ENCODE data around the gene CFAP20. TPM values are rescaled to one million over a fixed set of nuclear protein-coding genes. Genes with fewer than 3 reads are reported as not detected.

The CFAP20 gene
- total RNA-seq, 6 donors from 2014 or later, result 12.6 to 43.3 (median 26.4) TPM

GRCh38 chr16:58109881-58110280 lies 19.3 kb downstream of the CFAP20 start:
- H3K4me3 ChIP-seq, result no peak overlapping the region
- TF ChIP-seq POLR2AphosphoS5 (IDR thresholded peaks at IDR 0.05), result no peak
- no peaks in the 10 kb centered on the region for H3K27me3 ChIP-seq
- peaks cover under 1 to 7% (median 4%) of the 10 kb centered on the region in 4 donors for H3K4me1 ChIP-seq
- peaks cover 8 to 30% (median 14%) of the 10 kb centered on the region in 4 donors for H3K36me3 ChIP-seq
- WGBS, 2 donors, result 80% methylated on average over 2 of the region's 2 CpGs; no CpG with 5 or more reads in 1 of the 2 donors
- H3K9me3 ChIP-seq, result no peaks in the 10 kb centered on the region
- no peak for ATAC-seq (ENCODE audit: low FRiP score in 2 of 2)
- DNase-seq, result no peak
- H3K27ac ChIP-seq, result no peak overlapping the region

GRCh38 chr16:58109330-58109729 lies 19.9 kb downstream of the CFAP20 start:
- peaks cover 2 to 24% (median 9%) of the 10 kb centered on the region in 4 donors for H3K36me3 ChIP-seq

GRCh38 chr16:58107709-58108108 lies 21.5 kb downstream of the CFAP20 start:
- no peak for TF ChIP-seq EP300 (IDR thresholded peaks at IDR 0.05)
- TF ChIP-seq POLR2AphosphoS5 (IDR thresholded peaks at IDR 0.05), result no peak
- no peak for TF ChIP-seq POLR2A (IDR thresholded peaks at IDR 0.05)
- TF ChIP-seq CTCF (IDR thresholded peaks at IDR 0.05), result no peak
- 87 to 94% methylated on average over 2 of the region's 2 CpGs for WGBS, 2 donors
- Histone ChIP-seq H3K9me3 (no peaks in the 10 kb centered on the region), H3K36me3 (peaks cover 0 to 8% (median under 1%) of the 10 kb centered on the region in 4 donors), H3K27me3 (no peaks in the 10 kb centered on the region), H3K27ac (no peak overlapping the region), H3K4me3 (no peak overlapping the region), H3K4me1 (peaks cover 0 to 6% (median 3%) of the 10 kb centered on the region in 4 donors)
- no peak for ATAC-seq (ENCODE audit: low FRiP score in 2 of 2)
- DNase-seq, result no peak

More at GRCh38 chr16:58109330-58109729, 19.9 kb downstream of the CFAP20 start:
- Histone ChIP-seq H3K4me3 (no peak overlapping the region), H3K27me3 (no peaks in the 10 kb centered on the region), H3K27ac (no peak overlapping the region), H3K4me1 (peaks cover 0 to 6% (median 3%) of the 10 kb centered on the region in 4 donors), H3K9me3 (no peaks in the 10 kb centered on the region)
- TF ChIP-seq CTCF (IDR thresholded peaks at IDR 0.05) (no peak), EP300 (IDR thresholded peaks at IDR 0.05) (no peak), POLR2AphosphoS5 (IDR thresholded peaks at IDR 0.05) (no peak), POLR2A (IDR thresholded peaks at IDR 0.05) (no peak)
- ATAC-seq (ENCODE audit: low FRiP score in 2 of 2) (no peak), DNase-seq (no peak)
- 68 to 75% methylated on average over 8 of the region's 8 CpGs for WGBS, 2 donors

- H3K27me3 ChIP-seq, result no peaks in the 10 kb centered on the region
- ATAC-seq (ENCODE audit: low FRiP score in 2 of 2) (no peak), DNase-seq (no peak)
- H3K27ac ChIP-seq, result no peak overlapping the region
- H3K36me3 ChIP-seq, result peaks cover 0 to 3% (median 0%) of the 10 kb centered on the region in 4 donors
- no peak overlapping the region for H3K4me3 ChIP-seq
- WGBS, 2 donors, result 73 to 76% methylated on average over 2 of the region's 2 CpGs
- H3K9me3 ChIP-seq, result no peaks in the 10 kb centered on the region
- TF ChIP-seq POLR2A (IDR thresholded peaks at IDR 0.05), result no peak
- TF ChIP-seq CTCF (IDR thresholded peaks at IDR 0.05), result no peak
- no peak for TF ChIP-seq EP300 (IDR thresholded peaks at IDR 0.05)
- TF ChIP-seq POLR2AphosphoS5 (IDR thresholded peaks at IDR 0.05), result no peak
- H3K4me1 ChIP-seq, result peaks cover 0 to 6% (median 3%) of the 10 kb centered on the region in 4 donors
Observed at GRCh38 chr16:58107228-58107627, 22.0 kb downstream of the CFAP20 start.

GRCh38 chr16:58105631-58106030 lies 23.6 kb downstream of the CFAP20 start:
- TF ChIP-seq CTCF (IDR thresholded peaks at IDR 0.05) (no peak), POLR2A (IDR thresholded peaks at IDR 0.05) (no peak), EP300 (IDR thresholded peaks at IDR 0.05) (no peak), POLR2AphosphoS5 (IDR thresholded peaks at IDR 0.05) (no peak)
- Histone ChIP-seq H3K27me3 (no peaks in the 10 kb centered on the region), H3K4me3 (no peak overlapping the region), H3K9me3 (no peaks in the 10 kb centered on the region), H3K36me3 (no peaks in the 10 kb centered on the region), H3K4me1 (peaks cover 0 to 6% (median 3%) of the 10 kb centered on the region in 4 donors), H3K27ac (no peak overlapping the region)
- 7 to 25% methylated on average over 1 of the region's 1 CpG for WGBS, 2 donors
- DNase-seq (no peak), ATAC-seq (ENCODE audit: low FRiP score in 2 of 2) (no peak)
